HG03442 (cell line): ENCODE results near the gene GLRA1.
"Not testable (repeated sequence)": the region's sequence is repeated elsewhere in the genome, so short reads cannot be mapped to it uniquely, and the experiment has no call there.

Experiments
- ATAC-seq: cut with Tn5 transposase; IDR thresholded peaks from one replicate; pipeline ENCODE4 v1.9.1; 2021; ENCODE audit warnings: mild to moderate bottlenecking, moderate library complexity; ENCODE audit not compliant: unreplicated experiment

GLRA1 gene

GRCh38 chr5:151886546-151887275, 37.9 kb downstream of the GLRA1 start:
- no peak for ATAC-seq

DNA sequence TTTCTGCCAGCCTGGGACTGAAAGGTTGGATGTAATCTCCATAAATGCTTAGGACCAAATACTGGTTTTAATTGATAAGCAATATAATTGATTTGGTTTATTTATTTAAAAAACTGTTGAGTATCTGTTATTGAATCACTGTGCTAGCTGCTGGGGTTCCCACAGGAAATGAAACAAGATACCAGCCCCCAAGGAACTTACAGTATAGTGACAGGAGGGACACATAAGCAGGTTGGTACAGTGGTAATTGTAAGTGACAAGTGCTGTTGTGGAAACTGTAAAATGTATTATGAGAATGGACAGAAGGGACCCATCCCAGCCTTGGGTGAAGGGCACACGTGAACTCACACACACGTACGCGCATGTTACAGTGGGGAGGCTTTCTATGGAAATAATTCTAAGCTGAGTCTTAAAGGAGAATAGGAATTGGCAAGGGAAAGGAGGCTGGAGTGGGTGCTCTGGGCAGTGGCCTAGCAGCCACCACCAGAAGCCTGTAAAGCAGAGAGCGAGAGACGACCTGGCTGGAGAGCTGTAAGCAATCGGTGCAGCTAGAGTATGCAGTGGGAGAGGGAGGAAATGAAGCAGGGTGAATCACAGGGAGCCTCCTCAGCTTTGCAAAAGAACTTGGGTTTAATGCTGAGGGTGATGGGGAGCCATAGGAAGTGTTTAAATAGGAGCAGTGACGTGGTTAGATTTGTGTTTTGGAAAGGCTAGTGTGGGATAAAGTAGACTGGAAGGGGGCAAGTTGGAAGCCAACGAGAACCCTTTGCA, 39.3 kb downstream of the GLRA1 start:
- no peak for ATAC-seq

DNA sequence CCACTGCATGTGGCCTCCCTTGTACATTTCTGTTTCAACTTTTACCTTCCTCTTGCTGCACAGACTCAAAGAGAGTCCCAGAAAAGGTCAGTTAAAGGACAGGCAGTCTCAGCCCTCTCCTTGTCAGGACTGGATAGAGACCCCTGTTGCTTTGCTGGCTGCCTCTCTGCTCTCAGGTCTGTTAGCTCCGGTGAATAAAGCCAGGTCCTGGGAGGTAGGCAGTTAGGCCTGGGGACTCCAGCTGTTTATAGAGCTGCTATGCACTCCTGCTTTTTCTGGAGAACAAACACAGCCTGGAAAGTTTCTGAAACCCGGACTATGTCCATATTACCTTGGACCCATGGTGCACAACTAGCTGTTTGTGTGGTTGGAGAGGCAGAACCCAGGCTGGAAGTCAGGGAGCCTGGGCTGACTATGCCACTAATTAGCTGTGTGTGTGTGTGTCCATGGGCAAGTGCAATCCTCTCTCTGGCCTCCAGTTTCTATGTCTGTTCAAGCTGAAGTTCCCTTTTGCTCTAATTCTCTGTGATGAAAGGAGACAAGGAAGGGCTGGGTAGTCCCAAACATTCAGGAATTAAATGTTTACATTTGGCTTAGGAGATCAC, 42.9 kb downstream of the GLRA1 start:
- no peak for ATAC-seq

DNA sequence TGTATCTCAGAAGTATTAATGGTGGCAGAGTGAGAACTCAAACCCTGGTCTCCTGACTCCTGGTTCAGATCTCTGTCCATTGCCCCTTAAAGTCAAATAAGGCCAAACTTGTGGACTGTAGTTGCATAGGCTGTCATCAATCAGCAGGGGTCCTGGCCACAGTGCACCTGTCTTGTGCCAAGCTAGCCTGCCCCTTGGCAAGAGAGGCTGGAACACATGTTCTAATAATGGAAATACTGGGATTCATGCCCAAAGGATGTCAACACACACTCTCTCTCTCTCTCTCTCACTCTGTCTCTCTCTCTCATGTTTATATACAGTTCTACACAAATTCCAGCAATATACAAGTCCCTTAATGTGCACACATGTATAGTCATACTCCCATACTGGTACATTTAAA, 44.3 kb downstream of the GLRA1 start:
- ATAC-seq, result no peak

DNA sequence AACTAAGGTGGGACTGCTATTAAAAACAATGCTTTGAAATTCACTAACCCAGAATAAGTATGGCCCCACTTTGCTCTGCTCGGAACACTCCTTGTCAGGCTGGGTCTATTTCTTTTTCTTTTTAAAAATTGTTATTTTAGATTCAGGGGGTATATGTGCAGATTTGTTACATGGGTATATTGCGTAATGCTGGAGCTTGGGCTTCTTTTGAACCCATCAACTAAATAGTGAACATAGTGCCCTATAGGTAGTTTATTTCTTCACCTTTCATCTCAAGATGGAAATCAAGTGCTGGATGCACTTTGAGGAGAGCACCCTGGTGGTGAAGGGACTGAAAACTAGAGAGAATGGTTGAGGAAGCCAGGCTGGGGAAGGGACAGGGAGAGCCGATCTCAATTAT, 51.0 kb downstream of the GLRA1 start:
- no peak for ATAC-seq

DNA sequence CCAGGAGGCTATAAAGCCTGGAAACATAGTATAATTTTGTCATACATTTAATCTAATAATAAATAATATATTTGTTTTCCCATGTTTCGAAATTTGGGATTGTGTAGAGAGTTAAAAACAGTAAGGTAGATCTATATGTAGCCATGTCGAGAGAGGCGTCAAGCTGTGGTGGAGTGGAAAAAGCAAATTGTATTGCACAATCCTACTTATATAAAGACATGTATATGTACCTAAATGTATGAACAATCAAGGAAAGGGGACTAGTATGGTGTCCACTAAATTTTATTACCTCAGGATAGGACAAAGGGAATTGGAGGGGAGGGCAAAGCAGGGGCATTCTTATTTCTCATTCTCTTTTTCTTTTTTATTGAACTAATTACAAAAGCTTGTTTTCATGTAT, 52.0 kb downstream of the GLRA1 start:
- ATAC-seq, result no peak

DNA sequence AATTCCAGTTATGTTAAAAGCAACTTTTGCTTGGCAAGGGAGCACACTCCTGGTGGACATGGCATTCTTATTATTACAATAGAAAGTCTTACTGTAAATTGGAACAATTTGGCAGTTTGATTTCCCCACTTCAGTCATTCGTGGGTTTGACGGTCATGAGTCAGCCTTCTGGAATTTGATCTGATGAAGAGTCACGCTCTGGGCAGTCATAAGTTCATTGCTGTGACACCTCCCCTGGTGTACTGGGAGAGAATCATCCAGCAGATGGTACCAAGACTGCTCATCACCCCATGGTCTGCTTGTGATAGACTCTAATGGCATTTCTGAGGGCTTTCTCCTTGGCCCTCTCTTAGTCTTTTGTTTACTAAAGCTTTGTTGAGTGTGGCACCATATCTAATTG, 53.8 kb downstream of the GLRA1 start:
- ATAC-seq, result no peak

DNA sequence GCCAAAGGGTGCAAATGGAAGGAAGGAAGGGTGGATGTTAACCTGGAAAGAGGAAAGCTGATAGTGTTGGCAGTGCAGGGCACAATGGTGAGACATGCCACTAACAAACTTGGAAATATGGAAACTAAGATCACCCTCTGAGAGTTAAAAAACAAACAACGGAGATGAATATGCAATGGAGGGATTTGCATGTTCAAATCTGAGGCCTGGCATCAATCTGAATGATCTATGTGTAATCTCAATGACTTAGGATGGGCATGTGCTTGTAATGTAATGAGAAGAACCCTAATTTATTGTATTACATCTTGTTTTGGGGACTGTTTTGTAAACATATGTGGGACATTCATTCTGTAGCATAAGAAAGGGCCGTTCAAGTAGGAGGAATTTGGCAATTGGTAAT, 54.4 kb downstream of the GLRA1 start:
- ATAC-seq, result no peak

DNA sequence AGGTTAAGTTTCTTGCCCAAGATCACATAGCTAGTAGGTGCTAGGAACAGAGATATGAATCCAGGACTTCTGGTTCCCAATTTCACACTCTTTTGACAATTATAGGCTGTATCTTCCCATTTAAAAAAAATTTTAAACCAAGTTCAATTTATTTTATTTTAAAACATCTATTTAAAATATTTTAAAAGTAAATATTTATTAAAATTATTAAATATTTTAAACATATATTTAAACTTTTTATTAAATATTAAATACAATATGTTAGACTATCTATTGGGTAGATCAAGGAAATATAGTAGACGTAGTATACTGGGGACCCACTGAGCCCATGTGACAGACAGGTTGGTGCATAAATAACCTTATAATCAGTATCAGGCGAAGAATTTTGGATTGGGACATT, 54.8 kb downstream of the GLRA1 start:
- no peak for ATAC-seq

DNA sequence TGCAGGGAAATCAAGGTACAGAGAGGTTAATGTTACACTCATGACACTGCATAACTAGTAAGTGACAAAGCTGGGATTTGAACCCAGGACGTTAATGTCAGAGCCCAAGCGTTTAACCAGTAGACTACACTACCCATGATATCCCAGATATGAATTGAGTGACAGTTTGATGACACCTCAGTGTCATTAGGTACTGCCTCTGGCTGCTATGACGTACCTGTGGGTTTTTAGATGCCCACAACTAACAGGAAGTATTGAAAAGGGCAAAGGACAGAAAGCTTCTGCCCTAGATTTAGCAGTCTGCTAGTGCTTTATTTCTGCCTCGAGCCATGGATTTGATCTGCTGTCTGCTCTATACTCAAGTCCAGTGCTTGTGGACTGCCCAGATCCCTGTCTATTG, 56.2 kb downstream of the GLRA1 start:
- no peak for ATAC-seq

- no peak for ATAC-seq
Observed at GRCh38 chr5:151864061-151864748, 60.4 kb downstream of the GLRA1 start.

DNA sequence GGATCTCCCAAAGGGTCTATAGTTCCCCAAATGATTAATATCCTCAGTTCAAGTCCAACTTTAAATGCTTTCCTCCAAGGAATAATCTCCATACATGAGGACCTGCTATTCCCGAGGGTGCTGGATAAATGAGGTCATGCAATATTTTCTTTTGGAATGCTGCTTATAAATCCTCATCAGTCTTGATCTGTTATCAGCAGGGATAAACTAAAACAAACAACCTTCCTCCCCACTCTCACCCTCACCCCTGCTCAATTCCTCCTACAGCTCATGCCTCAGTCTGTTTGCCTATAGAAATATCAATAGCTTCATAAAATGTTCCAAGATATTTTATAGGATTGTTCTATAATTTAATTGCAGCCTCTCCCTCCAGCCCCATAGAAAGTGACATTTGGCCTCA, 61.1 kb downstream of the GLRA1 start:
- no peak for ATAC-seq

DNA sequence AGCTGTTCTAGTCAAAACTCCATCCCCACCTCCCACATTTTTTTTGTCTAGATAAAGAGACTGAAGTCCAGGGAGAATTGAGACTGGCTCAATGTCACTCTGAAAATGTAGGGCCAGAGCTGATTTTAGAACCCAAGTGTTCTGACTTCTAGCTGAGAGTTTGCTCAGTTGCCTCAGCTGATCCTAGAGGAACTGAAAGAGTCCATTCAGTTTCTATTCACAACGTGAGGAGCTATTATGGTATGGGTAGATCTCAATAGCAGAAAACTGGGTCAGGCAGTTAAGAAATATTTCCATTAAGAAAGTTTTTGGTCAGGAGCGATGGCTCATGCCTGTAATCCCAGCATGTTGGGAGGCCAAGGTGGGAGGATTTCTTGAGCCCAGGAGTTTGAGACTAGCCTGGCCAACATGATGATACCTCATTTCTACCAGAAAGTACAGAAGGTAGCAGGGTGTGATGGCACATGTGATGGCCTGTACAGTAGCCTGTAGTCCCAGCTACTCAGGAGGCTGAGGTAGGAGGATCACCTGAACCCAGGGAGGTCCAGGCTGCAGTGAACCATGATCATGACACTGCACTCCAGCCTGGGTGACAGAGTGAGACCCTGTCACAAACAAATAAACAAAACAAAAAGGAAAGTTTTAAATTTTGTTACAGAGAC, 61.7 kb downstream of the GLRA1 start:
- peak; percentile 60 for ATAC-seq

GRCh38 chr5:151860867-151861266, 63.8 kb downstream of the GLRA1 start:
- not testable (repeated sequence) for ATAC-seq

DNA sequence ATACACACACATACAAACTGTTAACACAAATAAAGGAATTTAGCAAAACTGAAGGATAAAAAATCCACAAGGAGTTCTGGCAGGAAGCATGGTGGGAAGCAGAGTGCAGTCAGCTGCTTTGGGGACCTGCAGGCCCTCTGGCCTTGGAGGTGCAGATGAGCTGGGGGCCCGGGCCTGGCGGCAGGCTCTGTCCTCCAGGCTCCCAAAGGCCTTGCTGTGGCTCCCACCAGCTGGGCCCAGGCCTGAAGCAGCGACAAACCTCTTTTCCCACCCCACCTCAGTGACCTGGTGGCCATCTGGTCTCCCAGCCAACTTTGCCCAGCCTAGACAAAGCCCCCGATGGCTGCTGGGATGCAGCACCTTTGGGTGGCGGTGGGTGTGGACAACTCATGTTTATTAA, 67.8 kb downstream of the GLRA1 start:
- ATAC-seq, result no peak

DNA sequence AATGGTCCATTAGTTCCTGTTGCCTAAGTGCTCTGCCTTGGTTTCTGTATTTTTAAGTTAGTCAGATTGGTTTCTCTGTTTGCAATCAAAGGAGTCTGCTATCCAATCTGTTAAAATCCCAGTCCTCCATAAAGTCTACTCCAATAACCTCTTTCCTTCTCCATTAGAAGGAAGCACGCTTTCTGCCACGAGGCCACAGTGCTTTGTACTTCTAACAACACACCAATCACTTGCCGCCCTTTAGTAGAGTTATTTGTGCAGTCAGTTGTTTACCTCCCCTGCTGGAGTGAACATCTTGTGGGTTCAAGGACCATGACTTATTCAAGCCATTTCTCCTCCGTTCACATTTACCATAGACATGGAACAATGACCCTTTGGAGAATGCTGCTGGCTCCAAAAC, 69.0 kb downstream of the GLRA1 start:
- no peak for ATAC-seq

- no peak for ATAC-seq
Observed at GRCh38 chr5:151847871-151848270, 76.8 kb downstream of the GLRA1 start.

DNA sequence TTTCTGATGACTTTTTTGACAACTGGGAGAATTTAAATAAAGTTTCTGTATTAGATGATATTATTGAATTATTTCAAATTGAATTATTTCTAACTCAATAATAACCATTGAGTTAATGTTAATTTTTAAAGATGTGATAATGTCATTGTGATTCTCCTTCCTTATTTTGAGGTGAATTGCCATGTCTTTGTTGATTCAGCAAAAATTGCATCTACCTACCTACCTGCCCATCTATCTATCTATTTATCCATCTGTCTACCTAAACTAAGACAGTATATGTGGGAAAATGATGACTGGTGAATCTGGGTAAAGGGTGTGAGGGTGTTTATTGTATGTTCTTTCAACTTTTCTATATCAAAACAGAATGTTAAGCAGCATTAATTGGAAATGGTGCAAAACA, 77.9 kb downstream of the GLRA1 start:
- no peak for ATAC-seq

DNA sequence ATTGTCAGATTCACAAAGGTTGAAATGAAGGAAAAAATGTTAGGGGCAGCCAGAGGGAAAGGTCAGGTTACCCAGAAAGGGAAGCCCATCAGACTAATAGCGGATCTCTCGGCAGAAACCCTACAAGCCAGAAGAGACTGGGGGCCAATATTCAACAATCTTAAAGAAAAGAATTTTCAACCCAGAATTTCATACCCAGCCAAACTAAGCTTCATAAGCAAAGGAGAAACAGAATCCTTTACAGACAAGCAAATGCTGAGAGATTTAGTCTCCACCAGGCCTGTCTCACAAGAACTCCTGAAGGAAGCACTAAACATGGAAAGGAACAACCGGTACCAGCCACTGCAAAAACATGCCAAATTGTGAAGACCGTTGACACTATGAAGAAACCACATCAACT, 91.8 kb downstream of the GLRA1 start:
- not testable (repeated sequence) for ATAC-seq

DNA sequence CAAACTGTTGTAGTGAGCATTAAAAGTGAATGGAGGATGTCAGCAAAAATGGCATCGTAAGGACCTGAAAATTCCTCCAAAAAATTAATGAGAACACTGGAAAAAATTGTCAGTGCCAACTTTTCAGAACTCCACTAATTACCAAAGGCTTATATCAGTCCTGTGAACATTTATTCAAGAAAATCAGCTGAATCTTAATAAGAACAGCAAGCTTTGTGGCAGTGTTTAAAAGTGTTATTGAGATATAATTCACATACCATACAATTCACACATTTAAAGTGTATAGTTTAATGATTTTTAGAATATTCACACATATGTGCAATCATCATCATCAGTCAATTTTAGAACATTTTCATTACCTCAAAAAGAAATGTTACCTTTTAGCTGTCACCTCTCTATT, 95.3 kb downstream of the GLRA1 start:
- ATAC-seq, result no peak

DNA sequence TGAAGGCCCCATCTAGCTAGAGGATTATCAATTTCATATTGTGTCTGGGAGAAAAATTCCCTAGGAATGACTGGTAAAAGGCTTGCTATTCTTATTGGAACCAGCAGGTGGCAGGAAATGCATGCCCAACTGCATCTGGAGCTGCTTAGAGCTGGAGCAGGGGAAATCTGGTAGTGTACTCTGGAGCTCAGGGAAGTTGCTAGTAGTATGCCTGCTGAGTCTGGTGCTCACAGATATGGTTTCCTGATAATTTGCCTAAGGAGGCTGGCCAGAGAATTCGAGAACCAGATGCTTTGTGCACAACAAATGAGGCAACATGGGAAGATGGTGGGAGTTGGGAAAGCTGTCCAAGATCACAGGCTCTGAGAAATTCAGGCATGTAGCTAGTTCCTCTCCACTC, 99.2 kb downstream of the GLRA1 start:
- peak; percentile 83 for ATAC-seq
